ENCODE results near the gene ARHGAP23.

The ARHGAP23 gene

GRCh38 chr17:38559880-38560230 is 131.6 kb downstream of the ARHGAP23 start:
- no peak for DNase-seq (ENCODE audit: low read depth)
- H3K4me3 ChIP-seq (ENCODE audit: low read depth, low read length), result no peak overlapping the region
- no peak for TF ChIP-seq CTCF (IDR thresholded peaks at IDR 0.05; ENCODE audit: insufficient read depth, low read depth, low read length, missing control alignments)

GRCh38 chr17:38560503-38561318 is 132.4 kb downstream of the ARHGAP23 start:
- no peak for DNase-seq (ENCODE audit: low read depth)
- TF ChIP-seq CTCF (IDR thresholded peaks at IDR 0.05; ENCODE audit: insufficient read depth, low read depth, low read length, missing control alignments), result no peak
- H3K4me3 ChIP-seq (ENCODE audit: low read depth, low read length), result no peak overlapping the region

GRCh38 chr17:38561416-38562214 is 133.4 kb downstream of the ARHGAP23 start:
- TF ChIP-seq CTCF (IDR thresholded peaks at IDR 0.05; ENCODE audit: insufficient read depth, low read depth, low read length, missing control alignments), result no peak

More at GRCh38 chr17:38561416-38562214, 133.4 kb downstream of the ARHGAP23 start:
- no peak for DNase-seq (ENCODE audit: low read depth)
- H3K4me3 ChIP-seq (ENCODE audit: low read depth, low read length), result no peak overlapping the region

Measured in GM12865 (cell line).